SK-N-SH (cell line): Measurements from ENCODE around the gene ZBTB16. TPM values are rescaled to one million over a fixed set of nuclear protein-coding genes. Genes with fewer than 3 reads are reported as not detected.

Experiments used
- CTCF ChIA-PET: fragments of 300-600, 350-600 bp; formaldehyde crosslinking; extraction: SDS; loops from one replicate; lab custom pipeline; 2021; lab: Yijun Ruan, JAX
- POLR2A ChIA-PET: fragments of 350-600 bp; sonication (Branson Sonifier 250); formaldehyde crosslinking; extraction: SDS; loops from one replicate; lab custom pipeline; 2020; ENCODE audit warnings: antibody characterized with exemption, inconsistent platforms; lab: Yijun Ruan, JAX
- DNase-seq: peaks from one replicate; pipeline ENCODE4 v3.0.0; 2012
- H2AFZ ChIP-seq: fragments of 200-600 bp; sonication (generic); 2 replicates; pipeline ENCODE4 v1.8.1; 2016; ENCODE audit warnings: antibody characterized with exemption, mild to moderate bottlenecking, low read depth
- H3F3A ChIP-seq: fragments of 200-600 bp; sonication (generic); replicated peaks from 2 replicates; pipeline ENCODE3; 2016; ENCODE audit warnings: antibody characterized with exemption, mild to moderate bottlenecking; ENCODE audit not compliant: insufficient read depth
- H3K27ac ChIP-seq, 2 experiments: fragments of 200-500 bp in 1 of 2; fragments of 200-600 bp in 1 of 2; sonication (Bioruptor generic) in 1 of 2; sonication (generic), shearing (Covaris generic) in 1 of 2; 2 replicates each; pipeline versions ENCODE4 v1.5.1 to v1.6.1; 2014 to 2016; ENCODE audit warnings: low read depth in 2 of 2, inconsistent platforms in 1 of 2, low read length in 1 of 2, mild to moderate bottlenecking in 1 of 2, mixed read lengths in 1 of 2
- H3K27me3 ChIP-seq: fragments of 200-600 bp; sonication (generic), shearing (Covaris generic); 2 replicates; pipeline ENCODE4 v1.6.1; 2016; ENCODE audit warnings: mixed run types; ENCODE audit not compliant: insufficient read depth
- H3K36me3 ChIP-seq, 2 experiments: fragments of 200-500 bp in 1 of 2; fragments of 200-600 bp in 1 of 2; sonication (Bioruptor generic) in 1 of 2; sonication (generic) in 1 of 2; replicated peaks in 1 of 2; 2 replicates each; pipeline versions ENCODE3 to v1.5.1; 2014 to 2016; ENCODE audit warnings: low read length in 1 of 2, mild to moderate bottlenecking in 1 of 2; ENCODE audit not compliant: insufficient read depth in 2 of 2, control insufficient read depth in 1 of 2
- H3K4me1 ChIP-seq, 2 experiments: fragments of 200-500 bp in 1 of 2; fragments of 200-600 bp in 1 of 2; sonication (Bioruptor generic) in 1 of 2; sonication (generic), shearing (Covaris generic) in 1 of 2; 2 replicates each; pipeline versions ENCODE4 v1.5.1 to v1.6.1; 2014 to 2016; ENCODE audit warnings: low read depth in 1 of 2, low read length in 1 of 2, mixed run types in 1 of 2; ENCODE audit not compliant: insufficient read depth in 2 of 2, control insufficient read depth in 1 of 2
- H3K4me2 ChIP-seq: fragments of 200-600 bp; sonication (generic), shearing (Covaris generic); 2 replicates; pipeline ENCODE4 v1.6.1; 2017; ENCODE audit warnings: mixed run types
- H3K4me3 ChIP-seq, 2 experiments: fragments of 200-500 bp in 1 of 2; fragments of 200-600 bp in 1 of 2; sonication (Bioruptor generic) in 1 of 2; sonication (generic), shearing (Covaris generic) in 1 of 2; 2 replicates each; pipeline versions ENCODE4 v1.5.1 to v1.8.1; 2014 to 2016; ENCODE audit warnings: low read depth in 2 of 2, inconsistent platforms in 1 of 2, low read length in 1 of 2, mild to moderate bottlenecking in 1 of 2, mixed read lengths in 1 of 2, moderate library complexity in 1 of 2
- H3K79me2 ChIP-seq: fragments of 200-600 bp; sonication (generic); 2 replicates; pipeline ENCODE4 v1.8.1; 2017; ENCODE audit warnings: mild to moderate bottlenecking; ENCODE audit not compliant: insufficient read depth
- H3K9ac ChIP-seq: fragments of 200-600 bp; sonication (generic); 2 replicates; pipeline ENCODE4 v1.6.1; 2017; ENCODE audit warnings: mixed run types
- H3K9me2 ChIP-seq: fragments of 200-600 bp; sonication (generic); 2 replicates; pipeline ENCODE4 v1.6.1; 2017; ENCODE audit warnings: mixed run types
- H3K9me3 ChIP-seq: fragments of 200-600 bp; sonication (generic); 2 replicates; pipeline ENCODE4 v1.6.1; 2017; ENCODE audit warnings: mixed run types, mild to moderate bottlenecking, moderate library complexity
- H4K20me1 ChIP-seq: fragments of 200-600 bp; sonication (generic); 2 replicates; pipeline ENCODE4 v1.6.1; 2017; ENCODE audit warnings: mild to moderate bottlenecking, mixed run types; ENCODE audit not compliant: insufficient read depth
- CHD2 ChIP-seq: fragments of 150-350 bp; IDR thresholded peaks from 2 replicates; pipeline ENCODE4 v1.6.1; 2018; ENCODE audit warnings: low read length; ENCODE audit not compliant: partially characterized antibody
- EP300 ChIP-seq, 2 experiments: IDR thresholded peaks; 2 replicates each; pipeline versions ENCODE4 v1.4.0 to v1.6.1; 2012; ENCODE audit warnings: borderline replicate concordance in 1 of 2, low read depth in 1 of 2, low read length in 1 of 2
- FOSL2 ChIP-seq: IDR thresholded peaks from 2 replicates; pipeline ENCODE4 v1.4.0; 2012; ENCODE audit warnings: low read depth, mild to moderate bottlenecking, moderate library complexity, borderline replicate concordance
- FOXJ3 ChIP-seq: sonication (generic); formaldehyde crosslinking; IDR thresholded peaks from 2 replicates; pipeline ENCODE4 v1.5.1; 2020; ENCODE audit warnings: mild to moderate bottlenecking, missing genetic modification reagents
- FOXM1 ChIP-seq: IDR thresholded peaks from 2 replicates; pipeline ENCODE4 v1.4.0; 2012; ENCODE audit warnings: low read depth, mild to moderate bottlenecking
- GABPA ChIP-seq: IDR thresholded peaks from 2 replicates; pipeline ENCODE4 v1.4.0; 2012; ENCODE audit warnings: low read depth, mild to moderate bottlenecking
- GATA2 ChIP-seq: sonication (generic); formaldehyde crosslinking; IDR thresholded peaks from 2 replicates; pipeline ENCODE4 v1.5.0; 2020; ENCODE audit warnings: mild to moderate bottlenecking, missing genetic modification reagents
- JUND ChIP-seq: IDR thresholded peaks from 2 replicates; pipeline ENCODE4 v1.4.0; 2012
- MAX ChIP-seq: IDR thresholded peaks from 2 replicates; pipeline ENCODE4 v1.4.0; 2012; ENCODE audit warnings: low read depth
- MEF2A ChIP-seq: IDR thresholded peaks from 2 replicates; pipeline ENCODE4 v1.4.0; 2012; ENCODE audit warnings: low read depth, borderline replicate concordance
- NFIC ChIP-seq: IDR thresholded peaks from 2 replicates; pipeline ENCODE4 v1.4.0; 2012; ENCODE audit warnings: borderline replicate concordance
- PBX3 ChIP-seq: IDR thresholded peaks from 2 replicates; pipeline ENCODE4; 2012
- POLR2AphosphoS5 ChIP-seq: IDR thresholded peaks from 2 replicates; pipeline ENCODE4 v1.6.1; 2012; ENCODE audit warnings: low read depth, low read length
- RCOR1 ChIP-seq: fragments of 150-350 bp; IDR thresholded peaks from 2 replicates; pipeline ENCODE4 v1.6.1; 2017; ENCODE audit warnings: antibody characterized with exemption, low read length
- REST ChIP-seq: IDR thresholded peaks from 2 replicates; pipeline ENCODE4 v1.6.1; 2012; ENCODE audit warnings: mild to moderate bottlenecking, low read depth, low read length, moderate library complexity
- RFX5 ChIP-seq: IDR thresholded peaks from 2 replicates; pipeline ENCODE4 v1.6.1; 2012; ENCODE audit warnings: mild to moderate bottlenecking, improper control_type of control experiment, low read length
- RXRA ChIP-seq: IDR thresholded peaks from 2 replicates; pipeline ENCODE4 v1.4.0; 2012; ENCODE audit warnings: low read depth, mild to moderate bottlenecking, borderline replicate concordance
- SIN3A ChIP-seq: IDR thresholded peaks from 2 replicates; pipeline ENCODE4 v1.6.1; 2012; ENCODE audit warnings: low read depth, mild to moderate bottlenecking, low read length, moderate library complexity, borderline replicate concordance
- SMC3 ChIP-seq: IDR thresholded peaks from 2 replicates; pipeline ENCODE4 v1.6.1; 2012; ENCODE audit warnings: low read depth, low read length, improper control_type of control experiment
- TCF12 ChIP-seq: IDR thresholded peaks from 2 replicates; pipeline ENCODE4 v1.4.0; 2012
- TEAD4 ChIP-seq: IDR thresholded peaks from 2 replicates; pipeline ENCODE4 v1.4.0; 2012; ENCODE audit warnings: mild to moderate bottlenecking, borderline replicate concordance; ENCODE audit not compliant: insufficient read depth
- WGBS: methylation state at CpG from one replicate; pipeline ENCODE4 v1.1.6; 2017; ENCODE audit warnings: low lambda C conversion rate; 5-methylcytosine and 5-hydroxymethylcytosine counted together
- polyA plus RNA-seq, 3 experiments: library from polyadenylated mRNA; depleted of rRNA; stranded (reverse); fragments of >200 nt; gene quantifications; 2 replicates each; pipeline ENCODE4 v1.2.3, GENCODE V29; 2012
- TF ChIP-seq, protein P1 (sequence below): IDR thresholded peaks from 2 replicates; pipeline ENCODE4 v1.4.0; 2012; ENCODE audit warnings: low read depth, borderline replicate concordance
- TF ChIP-seq, protein P2 (sequence below): IDR thresholded peaks from 2 replicates; pipeline ENCODE4 v1.4.0; 2012; ENCODE audit warnings: low read depth, borderline replicate concordance

The ZBTB16 gene
- polyA plus RNA-seq, 1 of the 3 experiments (the other 2 are of a cell fraction): not detected

DNA sequence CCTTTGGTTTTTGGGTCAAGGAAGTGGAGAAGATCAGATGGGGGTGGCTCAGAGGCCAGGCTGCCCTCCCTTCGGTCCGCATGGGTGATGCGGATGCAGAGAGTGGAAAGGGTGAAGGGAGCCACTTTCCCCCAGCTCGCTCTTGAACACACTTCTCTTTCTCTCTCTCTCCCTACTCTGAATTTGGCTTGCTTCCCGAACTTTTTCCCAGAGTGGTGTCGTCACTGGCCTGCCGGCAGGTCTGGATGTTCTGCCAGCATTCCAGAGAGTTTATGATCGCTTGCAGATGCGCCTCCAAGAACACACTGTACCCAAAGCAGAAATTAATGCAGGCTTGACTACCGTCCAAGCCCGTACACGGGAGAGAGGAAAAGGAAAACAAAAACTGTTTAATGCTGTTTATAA, 103.2 kb downstream of the ZBTB16 start:
- H3K4me2 ChIP-seq: peak overlapping the region; percentile 63; the same call in 1 of the 2 replicates
- CTCF ChIA-PET: interaction anchor here (0.9 to 7.8 kb wide), 6 partner anchors 10 to 266 kb away, joined by 3 to 47 read pairs (median 4); no protein-coding TSS in a partner anchor
- no peaks in the 10 kb centered on the region for H3K9me3 ChIP-seq
- POLR2A ChIA-PET: no interaction called here
- peaks cover 36% of the 10 kb centered on the region for H4K20me1 ChIP-seq
- peak; percentile 78 for DNase-seq
- H3K9me2 ChIP-seq: no peaks in the 10 kb centered on the region
- peaks cover 59% of the 10 kb centered on the region for H3K27me3 ChIP-seq
- TF ChIP-seq SIN3A (no peak), EP300 (IDR thresholded peaks at IDR 0.05; ENCODE audit: borderline replicate concordance in 1 of 2, low read depth in 1 of 2, low read length in 1 of 2) (peak; percentile 61 to 88; a peak in 3 of 4 replicates), FOSL2 (peak; percentile 42; the same call in 1 of the 2 replicates), RCOR1 (peak; percentile 99), RFX5 (peak; percentile 58; the same call in 1 of the 2 replicates), MAX (0 out of 2 replicates have a peak, but pooled peaks have one; percentile 54), POLR2AphosphoS5 (peak; percentile 82; the same call in 1 of the 2 replicates), SMC3 (no peak), NFIC (peak; percentile 99), TCF12 (peak; percentile 96), FOXJ3 (CRISPR knock-in tag) (peak; percentile 74), GABPA (no peak), MEF2A (no peak), JUND (peak; percentile 57), CHD2 (peak; percentile 74), TEAD4 (peak; percentile 73), REST (peak; percentile 74), RXRA (peak; percentile 19; the same call in 1 of the 2 replicates), GATA2 (0 out of 2 replicates have a peak, but pooled peaks have one; percentile 39), FOXM1 (no peak), PBX3 (peak; percentile 80)
- TF ChIP-seq, protein P1, sequence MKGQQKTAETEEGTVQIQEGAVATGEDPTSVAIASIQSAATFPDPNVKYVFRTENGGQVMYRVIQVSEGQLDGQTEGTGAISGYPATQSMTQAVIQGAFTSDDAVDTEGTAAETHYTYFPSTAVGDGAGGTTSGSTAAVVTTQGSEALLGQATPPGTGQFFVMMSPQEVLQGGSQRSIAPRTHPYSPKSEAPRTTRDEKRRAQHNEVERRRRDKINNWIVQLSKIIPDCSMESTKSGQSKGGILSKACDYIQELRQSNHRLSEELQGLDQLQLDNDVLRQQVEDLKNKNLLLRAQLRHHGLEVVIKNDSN: no peak
- TF ChIP-seq, protein P2, sequence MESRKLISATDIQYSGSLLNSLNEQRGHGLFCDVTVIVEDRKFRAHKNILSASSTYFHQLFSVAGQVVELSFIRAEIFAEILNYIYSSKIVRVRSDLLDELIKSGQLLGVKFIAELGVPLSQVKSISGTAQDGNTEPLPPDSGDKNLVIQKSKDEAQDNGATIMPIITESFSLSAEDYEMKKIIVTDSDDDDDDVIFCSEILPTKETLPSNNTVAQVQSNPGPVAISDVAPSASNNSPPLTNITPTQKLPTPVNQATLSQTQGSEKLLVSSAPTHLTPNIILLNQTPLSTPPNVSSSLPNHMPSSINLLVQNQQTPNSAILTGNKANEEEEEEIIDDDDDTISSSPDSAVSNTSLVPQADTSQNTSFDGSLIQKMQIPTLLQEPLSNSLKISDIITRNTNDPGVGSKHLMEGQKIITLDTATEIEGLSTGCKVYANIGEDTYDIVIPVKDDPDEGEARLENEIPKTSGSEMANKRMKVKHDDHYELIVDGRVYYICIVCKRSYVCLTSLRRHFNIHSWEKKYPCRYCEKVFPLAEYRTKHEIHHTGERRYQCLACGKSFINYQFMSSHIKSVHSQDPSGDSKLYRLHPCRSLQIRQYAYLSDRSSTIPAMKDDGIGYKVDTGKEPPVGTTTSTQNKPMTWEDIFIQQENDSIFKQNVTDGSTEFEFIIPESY: no peak
- H3K79me2 ChIP-seq: no peaks in the 10 kb centered on the region
- 2% methylated on average over 12 of the region's 12 CpGs for WGBS
- H3F3A ChIP-seq: peaks cover 5% of the 10 kb centered on the region
- no peak overlapping the region for H3K9ac ChIP-seq
- no peak overlapping the region for H3K4me3 ChIP-seq
- H3K27ac ChIP-seq: no peak overlapping the region
- H3K36me3 ChIP-seq: no peaks in the 10 kb centered on the region
- H2AFZ ChIP-seq: no peak overlapping the region
- peaks cover 39 to 44% of the 10 kb centered on the region in 2 experiments for H3K4me1 ChIP-seq
